Measurements from ENCODE around the gene MOG. TPM values are rescaled to one million over a fixed set of nuclear protein-coding genes. Genes with fewer than 3 reads are reported as not detected.
"Not testable (repeated sequence)": the region's sequence is repeated elsewhere in the genome, so short reads cannot be mapped to it uniquely, and the experiment has no call there.

MOG gene
- total RNA-seq, 2 experiments from 2014 or later = not detected

- ChIA-PET CTCF (interaction anchor here (1.0 to 9.5 kb wide), 3 partner anchors 12 to 171 kb away, joined by 3 to 140 read pairs (median 3); no protein-coding TSS in a partner anchor), POLR2A (no interaction called here)
- DNase-seq (no peak), ATAC-seq (no peak)
- Mint-ChIP-seq H3K27ac (no peak overlapping the region), H3K4me3 (no peak overlapping the region), H3K9me3 (no peaks in the 10 kb centered on the region), H3K36me3 (ENCODE audit: low read depth) (no peaks in the 10 kb centered on the region), H3K27me3 (peaks cover 19% of the 10 kb centered on the region), H3K4me1 (ENCODE audit: low read depth) (no peaks in the 10 kb centered on the region)
- intact Hi-C loops (cut with micrococcal nuclease) = no loop called here
- TF ChIP-seq, protein P1, sequence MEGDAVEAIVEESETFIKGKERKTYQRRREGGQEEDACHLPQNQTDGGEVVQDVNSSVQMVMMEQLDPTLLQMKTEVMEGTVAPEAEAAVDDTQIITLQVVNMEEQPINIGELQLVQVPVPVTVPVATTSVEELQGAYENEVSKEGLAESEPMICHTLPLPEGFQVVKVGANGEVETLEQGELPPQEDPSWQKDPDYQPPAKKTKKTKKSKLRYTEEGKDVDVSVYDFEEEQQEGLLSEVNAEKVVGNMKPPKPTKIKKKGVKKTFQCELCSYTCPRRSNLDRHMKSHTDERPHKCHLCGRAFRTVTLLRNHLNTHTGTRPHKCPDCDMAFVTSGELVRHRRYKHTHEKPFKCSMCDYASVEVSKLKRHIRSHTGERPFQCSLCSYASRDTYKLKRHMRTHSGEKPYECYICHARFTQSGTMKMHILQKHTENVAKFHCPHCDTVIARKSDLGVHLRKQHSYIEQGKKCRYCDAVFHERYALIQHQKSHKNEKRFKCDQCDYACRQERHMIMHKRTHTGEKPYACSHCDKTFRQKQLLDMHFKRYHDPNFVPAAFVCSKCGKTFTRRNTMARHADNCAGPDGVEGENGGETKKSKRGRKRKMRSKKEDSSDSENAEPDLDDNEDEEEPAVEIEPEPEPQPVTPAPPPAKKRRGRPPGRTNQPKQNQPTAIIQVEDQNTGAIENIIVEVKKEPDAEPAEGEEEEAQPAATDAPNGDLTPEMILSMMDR (IDR thresholded peaks at IDR 0.05) = no peak
Measured at GRCh38 chr6:29663300-29664042, 6.6 kb downstream of the MOG start.

DNA sequence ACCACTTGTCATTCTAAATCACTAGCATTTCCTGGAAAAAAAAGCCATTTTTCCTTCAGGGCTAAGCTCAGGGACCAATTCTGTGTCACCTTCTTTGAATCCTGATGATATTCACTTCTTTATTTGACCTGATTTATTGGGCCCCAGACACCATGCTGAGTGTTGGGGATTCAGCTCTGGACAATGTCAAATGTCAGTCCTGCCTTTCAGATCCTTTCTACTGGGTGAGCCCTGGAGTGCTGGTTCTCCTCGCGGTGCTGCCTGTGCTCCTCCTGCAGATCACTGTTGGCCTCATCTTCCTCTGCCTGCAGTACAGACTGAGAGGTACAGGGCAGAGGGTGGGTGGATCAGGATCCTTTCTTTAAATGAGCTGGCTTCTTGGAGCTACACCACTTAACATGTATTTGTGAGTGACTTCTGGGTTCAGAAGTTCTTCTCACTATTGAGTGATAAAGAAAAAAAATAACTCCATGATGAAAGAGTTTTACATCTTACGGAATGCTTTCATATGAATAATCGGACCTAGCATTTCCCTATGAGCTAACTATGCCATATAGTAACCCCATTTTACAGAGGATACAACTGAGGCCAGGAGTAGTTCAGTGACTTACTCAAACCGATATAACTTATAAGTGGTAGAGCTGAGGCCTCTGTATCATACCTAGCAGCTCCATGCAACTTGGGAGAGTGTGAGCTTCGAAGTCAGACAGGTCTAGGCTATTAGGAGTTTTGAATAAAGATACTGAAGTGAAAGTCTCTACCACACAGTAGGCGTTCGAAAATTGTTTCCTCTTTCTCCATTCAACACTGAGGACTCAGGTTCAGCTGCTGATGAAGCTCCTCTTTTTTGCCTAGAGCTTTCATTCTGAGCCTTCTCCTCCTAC lies 9.3 kb downstream of the MOG start:
- no peaks in the 10 kb centered on the region for H3K4me1 Mint-ChIP-seq (ENCODE audit: low read depth)
- intact Hi-C loops (cut with micrococcal nuclease) = no loop called here
- H3K27me3 Mint-ChIP-seq = peaks cover 21% of the 10 kb centered on the region
- H3K4me3 Mint-ChIP-seq = no peak overlapping the region
- ChIA-PET CTCF (interaction anchor here (1.6 to 9.5 kb wide), 2 partner anchors 14 to 37 kb away, joined by 6 to 140 read pairs; no protein-coding TSS in a partner anchor), POLR2A (no interaction called here)
- H3K36me3 Mint-ChIP-seq (ENCODE audit: low read depth) = no peaks in the 10 kb centered on the region
- DNase-seq (no peak), ATAC-seq (no peak)
- no peak overlapping the region for H3K27ac Mint-ChIP-seq
- no peaks in the 10 kb centered on the region for H3K9me3 Mint-ChIP-seq
- TF ChIP-seq, protein P1 (IDR thresholded peaks at IDR 0.05) = no peak

- intact Hi-C loops (cut with micrococcal nuclease) = no loop called here
- POLR2A ChIA-PET = no interaction called here
- Mint-ChIP-seq H3K27me3 (peaks cover 20% of the 10 kb centered on the region), H3K4me1 (ENCODE audit: low read depth) (no peaks in the 10 kb centered on the region), H3K4me3 (no peak overlapping the region), H3K9me3 (no peaks in the 10 kb centered on the region), H3K27ac (no peak overlapping the region), H3K36me3 (ENCODE audit: low read depth) (no peaks in the 10 kb centered on the region)
- no peak for DNase-seq
- no peak for ATAC-seq
- CTCF ChIA-PET = interaction anchor here (1.6 to 9.5 kb wide), 2 partner anchors 15 to 36 kb away, joined by 6 to 140 read pairs; no protein-coding TSS in a partner anchor
- TF ChIP-seq, protein P1 (IDR thresholded peaks at IDR 0.05) = no peak
Measured at GRCh38 chr6:29666826-29667130, 9.9 kb downstream of the MOG start.

GRCh38 chr6:29667158-29667557 lies 10.3 kb downstream of the MOG start:
- TF ChIP-seq, protein P1 (IDR thresholded peaks at IDR 0.05) = no peak
- ChIA-PET CTCF (interaction anchor here (1.6 to 9.5 kb wide), 2 partner anchors 15 to 36 kb away, joined by 6 to 140 read pairs; no protein-coding TSS in a partner anchor), POLR2A (no interaction called here)
- ATAC-seq (no peak), DNase-seq (no peak)
- intact Hi-C loops (cut with micrococcal nuclease) = no loop called here
- Mint-ChIP-seq H3K36me3 (ENCODE audit: low read depth) (no peaks in the 10 kb centered on the region), H3K9me3 (no peaks in the 10 kb centered on the region), H3K4me3 (no peak overlapping the region), H3K27me3 (peaks cover 18% of the 10 kb centered on the region), H3K4me1 (ENCODE audit: low read depth) (no peaks in the 10 kb centered on the region), H3K27ac (no peak overlapping the region)

GRCh38 chr6:29671026-29671425 lies 14.1 kb downstream of the MOG start:
- Mint-ChIP-seq H3K27ac (no peak overlapping the region), H3K27me3 (peaks cover 14% of the 10 kb centered on the region), H3K4me3 (no peak overlapping the region), H3K36me3 (ENCODE audit: low read depth) (no peaks in the 10 kb centered on the region), H3K4me1 (ENCODE audit: low read depth) (no peaks in the 10 kb centered on the region), H3K9me3 (no peaks in the 10 kb centered on the region)
- TF ChIP-seq, protein P1 (IDR thresholded peaks at IDR 0.05) = no peak
- DNase-seq (no peak), ATAC-seq (no peak)
- ChIA-PET POLR2A (no interaction called here), CTCF (interaction anchor here (1.2 to 9.2 kb wide), 3 partner anchors 19 to 163 kb away, joined by 3 to 94 read pairs (median 4); no protein-coding TSS in a partner anchor)
- intact Hi-C loops (cut with micrococcal nuclease) = no loop called here

DNA sequence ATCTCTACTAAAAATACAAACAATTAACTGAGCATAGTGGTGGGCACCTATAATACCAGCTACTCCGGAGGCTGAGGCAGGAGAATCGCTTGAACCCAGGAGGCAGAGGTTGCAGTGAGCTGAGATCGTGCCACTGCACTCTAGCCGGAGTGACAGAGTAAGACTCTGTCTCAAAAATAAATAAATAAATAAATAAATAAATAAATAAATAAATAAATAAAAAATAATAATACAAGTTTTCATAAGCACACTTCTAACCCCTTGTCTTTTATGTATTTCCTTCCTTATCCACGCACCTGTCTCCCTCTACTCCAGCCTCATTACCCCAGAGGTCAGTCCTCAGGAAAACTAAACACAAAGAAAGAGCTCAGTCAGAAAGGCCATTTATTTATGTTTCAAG lies 15.2 kb downstream of the MOG start:
- POLR2A ChIA-PET; DNase-seq; H3K27ac Mint-ChIP-seq; ATAC-seq; intact Hi-C loops (cut with micrococcal nuclease); H3K4me3 Mint-ChIP-seq; H3K9me3 Mint-ChIP-seq; H3K36me3 Mint-ChIP-seq (ENCODE audit: low read depth); H3K4me1 Mint-ChIP-seq (ENCODE audit: low read depth): not testable (repeated sequence)
- CTCF ChIA-PET = interaction anchor here (1.1 to 9.2 kb wide), 3 partner anchors 20 to 34 kb away, joined by 3 to 94 read pairs (median 4); no protein-coding TSS in a partner anchor
- H3K27me3 Mint-ChIP-seq = peaks cover 12% of the 10 kb centered on the region
